Hepatocyte (in vitro differentiated cells): Measurements from ENCODE around the gene GID8.

Source experiments
- EZH2 ChIP-seq: fragments of 200-600 bp; sonication (generic); IDR thresholded peaks from 2 replicates; pipeline ENCODE4 v1.6.1; 2016; ENCODE audit warnings: antibody characterized with exemption, mild to moderate bottlenecking, borderline replicate concordance
- TF ChIP-seq, protein P1 (sequence below): fragments of 200-600 bp; sonication (generic); IDR thresholded peaks from 2 replicates; pipeline ENCODE4 v1.5.1; 2016; ENCODE audit warnings: antibody characterized with exemption, mild to moderate bottlenecking; ENCODE audit not compliant: poor library complexity

GRCh38 chr20:62906647-62907375, 31.1 kb upstream of the GID8 start:
- TF ChIP-seq, protein P1, sequence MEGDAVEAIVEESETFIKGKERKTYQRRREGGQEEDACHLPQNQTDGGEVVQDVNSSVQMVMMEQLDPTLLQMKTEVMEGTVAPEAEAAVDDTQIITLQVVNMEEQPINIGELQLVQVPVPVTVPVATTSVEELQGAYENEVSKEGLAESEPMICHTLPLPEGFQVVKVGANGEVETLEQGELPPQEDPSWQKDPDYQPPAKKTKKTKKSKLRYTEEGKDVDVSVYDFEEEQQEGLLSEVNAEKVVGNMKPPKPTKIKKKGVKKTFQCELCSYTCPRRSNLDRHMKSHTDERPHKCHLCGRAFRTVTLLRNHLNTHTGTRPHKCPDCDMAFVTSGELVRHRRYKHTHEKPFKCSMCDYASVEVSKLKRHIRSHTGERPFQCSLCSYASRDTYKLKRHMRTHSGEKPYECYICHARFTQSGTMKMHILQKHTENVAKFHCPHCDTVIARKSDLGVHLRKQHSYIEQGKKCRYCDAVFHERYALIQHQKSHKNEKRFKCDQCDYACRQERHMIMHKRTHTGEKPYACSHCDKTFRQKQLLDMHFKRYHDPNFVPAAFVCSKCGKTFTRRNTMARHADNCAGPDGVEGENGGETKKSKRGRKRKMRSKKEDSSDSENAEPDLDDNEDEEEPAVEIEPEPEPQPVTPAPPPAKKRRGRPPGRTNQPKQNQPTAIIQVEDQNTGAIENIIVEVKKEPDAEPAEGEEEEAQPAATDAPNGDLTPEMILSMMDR = no peak
- TF ChIP-seq EZH2 = no peak
